GM23338 (cell line): Measurements from ENCODE around the gene ING3. TPM values are rescaled to one million over a fixed set of nuclear protein-coding genes. Genes with fewer than 3 reads are reported as not detected.

Source experiments
- ATAC-seq: fragments of 200-7000 bp; cut with Tn5 transposase; 3 replicates; pipeline ENCODE4 v1.9.1; 2020
- DNase-seq: peaks from one replicate; pipeline ENCODE4 v3.0.0-alpha.2; 2015; ENCODE audit warnings: low spot score
- H2AFZ ChIP-seq: fragments of 200-600 bp; sonication (generic); 2 replicates; pipeline ENCODE4 v1.8.0; 2016; ENCODE audit warnings: antibody characterized with exemption, mild to moderate bottlenecking, moderate library complexity
- H3F3A ChIP-seq: fragments of 200-600 bp; sonication (generic); replicated peaks from 2 replicates; pipeline ENCODE4 v1.8.0; 2017; ENCODE audit warnings: antibody characterized with exemption, mixed run types, low read depth
- H3K27ac ChIP-seq: fragments of 200-600 bp; sonication (generic); 2 replicates; pipeline ENCODE4 v1.6.1; 2016; ENCODE audit warnings: low read depth
- H3K27me3 ChIP-seq: fragments of 200-600 bp; sonication (generic); 2 replicates; pipeline ENCODE4 v1.8.0; 2016; ENCODE audit warnings: mild to moderate bottlenecking, mixed run types, moderate library complexity; ENCODE audit not compliant: insufficient read depth
- H3K36me3 ChIP-seq: fragments of 200-600 bp; sonication (generic); 2 replicates; pipeline ENCODE4 v1.8.0; 2016; ENCODE audit warnings: mild to moderate bottlenecking; ENCODE audit not compliant: insufficient read depth
- H3K4me1 ChIP-seq: fragments of 200-600 bp; sonication (generic); 2 replicates; pipeline ENCODE4 v1.8.0; 2016; ENCODE audit warnings: mild to moderate bottlenecking, moderate library complexity; ENCODE audit not compliant: insufficient read depth
- H3K4me2 ChIP-seq: fragments of 200-600 bp; sonication (generic); 2 replicates; pipeline ENCODE4 v1.7.1; 2017; ENCODE audit warnings: mixed run types
- H3K4me3 ChIP-seq: fragments of 200-600 bp; sonication (generic); 2 replicates; pipeline ENCODE4 v1.6.1; 2016; ENCODE audit warnings: mixed run types
- H3K79me2 ChIP-seq: fragments of 200-600 bp; sonication (generic); replicated peaks from 2 replicates; pipeline ENCODE4 v1.8.0; 2017; ENCODE audit warnings: mild to moderate bottlenecking; ENCODE audit not compliant: insufficient read depth
- H3K9me2 ChIP-seq: fragments of 200-600 bp; sonication (generic); 2 replicates; pipeline ENCODE4 v1.8.0; 2017; ENCODE audit not compliant: insufficient read depth
- H4K20me1 ChIP-seq: fragments of 200-600 bp; sonication (generic); replicated peaks from 2 replicates; pipeline ENCODE4 v1.8.0; 2017; ENCODE audit warnings: mild to moderate bottlenecking; ENCODE audit not compliant: insufficient read depth
- H3K27ac Mint-ChIP-seq: 2 replicates; pipeline ENCODE4 v1.8.0; 2020; ENCODE audit warnings: inconsistent platforms, mild to moderate bottlenecking, moderate library complexity, mixed read lengths
- H3K27me3 Mint-ChIP-seq: 3 replicates; pipeline ENCODE4 v1.8.0; 2022; ENCODE audit warnings: low read depth, mild to moderate bottlenecking, moderate library complexity, mixed read lengths, inconsistent platforms; ENCODE audit not compliant: insufficient read depth, poor library complexity
- H3K36me3 Mint-ChIP-seq: 3 replicates; pipeline ENCODE4 v1.8.0; 2021; ENCODE audit warnings: low read depth, mild to moderate bottlenecking, inconsistent platforms, moderate library complexity, mixed read lengths
- H3K4me1 Mint-ChIP-seq: 3 replicates; pipeline ENCODE4 v1.8.0; 2020; ENCODE audit warnings: mild to moderate bottlenecking, inconsistent platforms, mixed read lengths
- H3K4me3 Mint-ChIP-seq: 3 replicates; pipeline ENCODE4 v1.8.0; 2021; ENCODE audit warnings: moderate library complexity, mild to moderate bottlenecking, inconsistent platforms, mixed read lengths
- H3K9me3 Mint-ChIP-seq: 3 replicates; pipeline ENCODE4 v1.8.0; 2020; ENCODE audit warnings: moderate library complexity, mild to moderate bottlenecking, inconsistent platforms, mixed read lengths
- CREB1 ChIP-seq: fragments of 250-450 bp; sonication (Bioruptor Pico); IDR thresholded peaks from 2 replicates; pipeline ENCODE4 v1.5.0; 2020; ENCODE audit warnings: low read depth, mild to moderate bottlenecking, moderate library complexity
- ETS1 ChIP-seq: IDR thresholded peaks from 2 replicates; pipeline ENCODE4 v1.6.1; 2016; ENCODE audit warnings: antibody characterized with exemption
- EZH2 ChIP-seq: fragments of 200-600 bp; sonication (generic); IDR thresholded peaks from one replicate; pipeline ENCODE4 v1.8.0; 2017; ENCODE audit warnings: antibody characterized with exemption, mild to moderate bottlenecking, low read depth; ENCODE audit not compliant: unreplicated experiment
- EZH2phosphoT487 ChIP-seq: fragments of 200-600 bp; sonication (generic); IDR thresholded peaks from one replicate; pipeline ENCODE4 v1.8.1; 2018; ENCODE audit warnings: antibody characterized with exemption; ENCODE audit not compliant: unreplicated experiment
- JUNB ChIP-seq: IDR thresholded peaks from one replicate; pipeline ENCODE4 v1.6.1; 2016; ENCODE audit warnings: antibody characterized with exemption; ENCODE audit not compliant: unreplicated experiment
- NANOG ChIP-seq: IDR thresholded peaks from 2 replicates; pipeline ENCODE4 v1.6.1; 2016; ENCODE audit warnings: antibody characterized with exemption, borderline replicate concordance
- POLR2AphosphoS5 ChIP-seq: IDR thresholded peaks from 2 replicates; pipeline ENCODE4 v1.6.1; 2016; ENCODE audit warnings: antibody characterized with exemption, low read depth
- REST ChIP-seq: IDR thresholded peaks from one replicate; pipeline ENCODE4 v1.6.1; 2018; ENCODE audit warnings: antibody characterized with exemption; ENCODE audit not compliant: unreplicated experiment
- STAT1 ChIP-seq: IDR thresholded peaks from one replicate; pipeline ENCODE4 v1.6.1; 2016; ENCODE audit warnings: antibody characterized with exemption; ENCODE audit not compliant: unreplicated experiment
- ZNF114 ChIP-seq: fragments of 250-450 bp; sonication (Bioruptor Pico); IDR thresholded peaks from 2 replicates; pipeline ENCODE4 v1.5.0; 2020; ENCODE audit warnings: mild to moderate bottlenecking, moderate library complexity
- ZNF331 ChIP-seq: fragments of 250-450 bp; sonication (Bioruptor Pico); IDR thresholded peaks from 2 replicates; pipeline ENCODE4 v1.5.0; 2020; ENCODE audit warnings: low read depth, mild to moderate bottlenecking, moderate library complexity
- polyA plus RNA-seq: library from polyadenylated mRNA; unstranded; fragments of >200 nt; fragmentation: Nextera tagmentation; extraction: Ambion mirVana; gene quantifications from 2 replicates; pipeline ENCODE4 v1.2.1, GENCODE V29; 2016
- total RNA-seq: library from RNA; depleted of rRNA; stranded (reverse); fragments of >200 nt; shearing (Covaris generic); gene quantifications from 2 replicates; pipeline ENCODE4 v1.2.3, GENCODE V29; 2014
- TF ChIP-seq, protein P1 (sequence below): fragments of 250-450 bp; sonication (Bioruptor Pico); IDR thresholded peaks from 2 replicates; pipeline ENCODE4 v1.5.0; 2020; ENCODE audit warnings: mild to moderate bottlenecking, moderate library complexity
- TF ChIP-seq, protein P2 (sequence below), 2 experiments: fragments of 200-600 bp in 1 of 2; sonication (generic) in 1 of 2; conservative IDR thresholded peaks; 2 replicates each; pipeline versions ENCODE4 v1.5.1 to v1.6.1; 2016 to 2017; ENCODE audit warnings: antibody characterized with exemption in 2 of 2, low read depth in 2 of 2, mild to moderate bottlenecking in 2 of 2, moderate library complexity in 1 of 2

ING3 gene
- total and polyA plus RNA-seq, 2 experiments from 2014 or later: 17.8 to 26.2 TPM

GRCh38 chr7:120966961-120967360 is 16.4 kb downstream of the ING3 start:
- Histone ChIP-seq H2AFZ (no peak overlapping the region), H3K79me2 (peaks cover 15% of the 10 kb centered on the region; the same call in 1 of the 2 replicates), H4K20me1 (no peaks in the 10 kb centered on the region; the same call in 1 of the 2 replicates), H3K4me3 (no peak overlapping the region), H3K9me2 (no peaks in the 10 kb centered on the region), H3F3A (no peaks in the 10 kb centered on the region), H3K27me3 (no peaks in the 10 kb centered on the region), H3K4me2 (no peak overlapping the region), H3K27ac (no peak overlapping the region), H3K36me3 (peaks cover 39% of the 10 kb centered on the region), H3K4me1 (no peaks in the 10 kb centered on the region)
- H3K4me1 Mint-ChIP-seq: peaks cover 2% of the 10 kb centered on the region; the same call in 2 of the 3 replicates
- H3K36me3 Mint-ChIP-seq: peaks cover 33% of the 10 kb centered on the region
- DNase-seq (no peak), ATAC-seq (no peak)
- TF ChIP-seq EZH2: no peak
- no peak for TF ChIP-seq JUNB
- no peak for TF ChIP-seq STAT1
- no peak for TF ChIP-seq REST
- TF ChIP-seq, protein P1, sequence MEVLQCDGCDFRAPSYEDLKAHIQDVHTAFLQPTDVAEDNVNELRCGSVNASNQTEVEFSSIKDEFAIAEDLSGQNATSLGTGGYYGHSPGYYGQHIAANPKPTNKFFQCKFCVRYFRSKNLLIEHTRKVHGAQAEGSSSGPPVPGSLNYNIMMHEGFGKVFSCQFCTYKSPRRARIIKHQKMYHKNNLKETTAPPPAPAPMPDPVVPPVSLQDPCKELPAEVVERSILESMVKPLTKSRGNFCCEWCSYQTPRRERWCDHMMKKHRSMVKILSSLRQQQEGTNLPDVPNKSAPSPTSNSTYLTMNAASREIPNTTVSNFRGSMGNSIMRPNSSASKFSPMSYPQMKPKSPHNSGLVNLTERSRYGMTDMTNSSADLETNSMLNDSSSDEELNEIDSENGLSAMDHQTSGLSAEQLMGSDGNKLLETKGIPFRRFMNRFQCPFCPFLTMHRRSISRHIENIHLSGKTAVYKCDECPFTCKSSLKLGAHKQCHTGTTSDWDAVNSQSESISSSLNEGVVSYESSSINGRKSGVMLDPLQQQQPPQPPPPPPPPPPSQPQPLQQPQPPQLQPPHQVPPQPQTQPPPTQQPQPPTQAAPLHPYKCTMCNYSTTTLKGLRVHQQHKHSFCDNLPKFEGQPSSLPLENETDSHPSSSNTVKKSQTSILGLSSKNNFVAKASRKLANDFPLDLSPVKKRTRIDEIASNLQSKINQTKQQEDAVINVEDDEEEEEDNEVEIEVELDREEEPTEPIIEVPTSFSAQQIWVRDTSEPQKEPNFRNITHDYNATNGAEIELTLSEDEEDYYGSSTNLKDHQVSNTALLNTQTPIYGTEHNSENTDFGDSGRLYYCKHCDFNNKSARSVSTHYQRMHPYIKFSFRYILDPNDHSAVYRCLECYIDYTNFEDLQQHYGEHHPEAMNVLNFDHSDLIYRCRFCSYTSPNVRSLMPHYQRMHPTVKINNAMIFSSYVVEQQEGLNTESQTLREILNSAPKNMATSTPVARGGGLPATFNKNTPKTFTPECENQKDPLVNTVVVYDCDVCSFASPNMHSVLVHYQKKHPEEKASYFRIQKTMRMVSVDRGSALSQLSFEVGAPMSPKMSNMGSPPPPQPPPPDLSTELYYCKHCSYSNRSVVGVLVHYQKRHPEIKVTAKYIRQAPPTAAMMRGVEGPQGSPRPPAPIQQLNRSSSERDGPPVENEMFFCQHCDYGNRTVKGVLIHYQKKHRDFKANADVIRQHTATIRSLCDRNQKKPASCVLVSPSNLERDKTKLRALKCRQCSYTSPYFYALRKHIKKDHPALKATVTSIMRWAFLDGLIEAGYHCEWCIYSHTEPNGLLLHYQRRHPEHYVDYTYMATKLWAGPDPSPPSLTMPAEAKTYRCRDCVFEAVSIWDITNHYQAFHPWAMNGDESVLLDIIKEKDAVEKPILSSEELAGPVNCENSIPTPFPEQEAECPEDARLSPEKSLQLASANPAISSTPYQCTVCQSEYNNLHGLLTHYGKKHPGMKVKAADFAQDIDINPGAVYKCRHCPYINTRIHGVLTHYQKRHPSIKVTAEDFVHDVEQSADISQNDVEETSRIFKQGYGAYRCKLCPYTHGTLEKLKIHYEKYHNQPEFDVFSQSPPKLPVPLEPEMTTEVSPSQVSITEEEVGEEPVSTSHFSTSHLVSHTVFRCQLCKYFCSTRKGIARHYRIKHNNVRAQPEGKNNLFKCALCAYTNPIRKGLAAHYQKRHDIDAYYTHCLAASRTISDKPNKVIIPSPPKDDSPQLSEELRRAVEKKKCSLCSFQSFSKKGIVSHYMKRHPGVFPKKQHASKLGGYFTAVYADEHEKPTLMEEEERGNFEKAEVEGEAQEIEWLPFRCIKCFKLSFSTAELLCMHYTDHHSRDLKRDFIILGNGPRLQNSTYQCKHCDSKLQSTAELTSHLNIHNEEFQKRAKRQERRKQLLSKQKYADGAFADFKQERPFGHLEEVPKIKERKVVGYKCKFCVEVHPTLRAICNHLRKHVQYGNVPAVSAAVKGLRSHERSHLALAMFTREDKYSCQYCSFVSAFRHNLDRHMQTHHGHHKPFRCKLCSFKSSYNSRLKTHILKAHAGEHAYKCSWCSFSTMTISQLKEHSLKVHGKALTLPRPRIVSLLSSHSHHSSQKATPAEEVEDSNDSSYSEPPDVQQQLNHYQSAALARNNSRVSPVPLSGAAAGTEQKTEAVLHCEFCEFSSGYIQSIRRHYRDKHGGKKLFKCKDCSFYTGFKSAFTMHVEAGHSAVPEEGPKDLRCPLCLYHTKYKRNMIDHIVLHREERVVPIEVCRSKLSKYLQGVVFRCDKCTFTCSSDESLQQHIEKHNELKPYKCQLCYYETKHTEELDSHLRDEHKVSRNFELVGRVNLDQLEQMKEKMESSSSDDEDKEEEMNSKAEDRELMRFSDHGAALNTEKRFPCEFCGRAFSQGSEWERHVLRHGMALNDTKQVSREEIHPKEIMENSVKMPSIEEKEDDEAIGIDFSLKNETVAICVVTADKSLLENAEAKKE (CRISPR knock-in tag): no peak
- TF ChIP-seq, protein P2, sequence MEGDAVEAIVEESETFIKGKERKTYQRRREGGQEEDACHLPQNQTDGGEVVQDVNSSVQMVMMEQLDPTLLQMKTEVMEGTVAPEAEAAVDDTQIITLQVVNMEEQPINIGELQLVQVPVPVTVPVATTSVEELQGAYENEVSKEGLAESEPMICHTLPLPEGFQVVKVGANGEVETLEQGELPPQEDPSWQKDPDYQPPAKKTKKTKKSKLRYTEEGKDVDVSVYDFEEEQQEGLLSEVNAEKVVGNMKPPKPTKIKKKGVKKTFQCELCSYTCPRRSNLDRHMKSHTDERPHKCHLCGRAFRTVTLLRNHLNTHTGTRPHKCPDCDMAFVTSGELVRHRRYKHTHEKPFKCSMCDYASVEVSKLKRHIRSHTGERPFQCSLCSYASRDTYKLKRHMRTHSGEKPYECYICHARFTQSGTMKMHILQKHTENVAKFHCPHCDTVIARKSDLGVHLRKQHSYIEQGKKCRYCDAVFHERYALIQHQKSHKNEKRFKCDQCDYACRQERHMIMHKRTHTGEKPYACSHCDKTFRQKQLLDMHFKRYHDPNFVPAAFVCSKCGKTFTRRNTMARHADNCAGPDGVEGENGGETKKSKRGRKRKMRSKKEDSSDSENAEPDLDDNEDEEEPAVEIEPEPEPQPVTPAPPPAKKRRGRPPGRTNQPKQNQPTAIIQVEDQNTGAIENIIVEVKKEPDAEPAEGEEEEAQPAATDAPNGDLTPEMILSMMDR (conservative IDR thresholded peaks at IDR 0.05; ENCODE audit: low read depth in 2 of 2): no peak
- TF ChIP-seq EZH2phosphoT487: no peak
- no peak for TF ChIP-seq CREB1 (CRISPR knock-in tag)
- TF ChIP-seq NANOG: no peak
- TF ChIP-seq POLR2AphosphoS5: no peak
- no peak for TF ChIP-seq ZNF114 (CRISPR knock-in tag)
- TF ChIP-seq ETS1: no peak
- no peak for TF ChIP-seq ZNF331 (CRISPR knock-in tag)
- no peaks in the 10 kb centered on the region for H3K9me3 Mint-ChIP-seq
- no peak overlapping the region for H3K4me3 Mint-ChIP-seq
- no peak overlapping the region for H3K27ac Mint-ChIP-seq
- H3K27me3 Mint-ChIP-seq: peaks cover 2% of the 10 kb centered on the region
